Omental fat pad (tissue), 4 donors: Measurements from ENCODE around the gene C1QL4. TPM values are rescaled to one million over a fixed set of nuclear protein-coding genes. Genes with fewer than 3 reads are reported as not detected.
A peak's percentile ranks its signal among the peaks of the same experiment; 100 is the strongest.

Experiments used
- ATAC-seq: fragments of 150-250 bp; one replicate; pipeline ENCODE4 v1.9.1; 2016; ENCODE audit warnings: mild to moderate bottlenecking, moderate library complexity; ENCODE audit not compliant: low FRiP score
- DNase-seq: peaks from one replicate; pipeline ENCODE4 v3.0.0-alpha.2; 2019; ENCODE audit warnings: low spot score
- CTCF ChIP-seq, 3 donors: fragments of 450-650 bp; IDR thresholded peaks; one replicate each; pipeline ENCODE4 v1.5.1; 2016 to 2017; ENCODE audit warnings: antibody characterized with exemption in 3 of 3, mild to moderate bottlenecking in 3 of 3, moderate library complexity in 2 of 3
- total RNA-seq, 4 donors: library from RNA; depleted of rRNA; stranded (reverse); fragments of >200 nt; gene quantifications; one replicate each; pipeline ENCODE4 v1.1.0, GENCODE V29; 2016

C1QL4 gene
- total RNA-seq, 4 donors from 2014 or later = 0.65 to 1.1 TPM; not detected in 2

DNA sequence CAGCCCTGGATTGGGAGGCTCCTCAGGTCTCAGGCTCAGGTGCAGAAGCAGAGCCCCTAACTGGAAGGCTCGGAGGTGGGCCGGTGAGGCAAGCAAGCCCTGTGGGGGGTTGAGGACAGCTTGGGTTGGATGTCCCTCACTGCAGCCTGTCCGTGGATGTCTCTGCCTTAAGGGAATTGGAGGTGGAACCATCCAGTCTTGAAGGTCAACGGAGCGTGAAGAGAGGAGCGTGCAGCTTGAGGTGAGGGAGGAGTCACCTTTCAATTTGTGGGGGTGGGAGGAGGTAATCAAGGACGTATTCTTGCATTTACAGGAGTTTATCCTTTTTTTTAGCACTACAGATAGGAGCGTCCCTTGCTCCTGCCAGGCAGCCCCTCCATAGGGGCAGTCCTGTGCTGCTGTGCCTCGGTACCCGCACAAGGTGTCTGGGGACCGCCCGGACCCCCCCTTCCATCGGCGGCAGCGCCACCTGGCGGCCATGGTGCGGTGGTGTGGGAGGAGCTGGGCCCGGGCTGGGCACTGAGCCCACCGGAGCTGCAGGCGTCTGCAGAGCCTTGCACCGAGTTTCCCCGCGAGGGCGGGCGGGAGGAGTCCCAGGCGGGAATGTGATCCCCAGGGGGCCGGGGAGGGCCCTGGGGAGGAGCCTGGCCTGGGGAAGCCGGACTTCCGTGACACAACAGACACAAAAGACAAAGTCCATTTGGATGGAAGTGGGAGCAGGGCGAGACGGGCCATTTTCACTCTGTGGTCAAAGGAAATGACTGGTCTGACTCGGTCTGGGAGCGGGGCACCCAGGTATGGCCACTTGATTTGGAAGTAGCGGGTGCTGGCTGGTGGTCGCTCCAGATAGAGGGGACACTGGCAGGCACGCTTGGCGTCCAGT, 10.6 kb upstream of the C1QL4 start:
- ATAC-seq = peak; percentile 80
- DNase-seq = no peak
- peak in 1 of 3 donors; percentile 89 for TF ChIP-seq CTCF (IDR thresholded peaks at IDR 0.05)

- no peak for DNase-seq
- TF ChIP-seq CTCF (IDR thresholded peaks at IDR 0.05) = no peak
- no peak for ATAC-seq
Measured at GRCh38 chr12:49346659-49347310, 9.8 kb upstream of the C1QL4 start, which contains the start of gene DNAJC22. Gene DNAJC22 (plus strand): TSS chr12:49346888. CDS start chr12:49348873, 1,985 bp downstream.

GRCh38 chr12:49345825-49346658, 9.1 kb upstream of the C1QL4 start:
- no peak for ATAC-seq
- no peak for TF ChIP-seq CTCF (IDR thresholded peaks at IDR 0.05)
- DNase-seq = no peak

DNA sequence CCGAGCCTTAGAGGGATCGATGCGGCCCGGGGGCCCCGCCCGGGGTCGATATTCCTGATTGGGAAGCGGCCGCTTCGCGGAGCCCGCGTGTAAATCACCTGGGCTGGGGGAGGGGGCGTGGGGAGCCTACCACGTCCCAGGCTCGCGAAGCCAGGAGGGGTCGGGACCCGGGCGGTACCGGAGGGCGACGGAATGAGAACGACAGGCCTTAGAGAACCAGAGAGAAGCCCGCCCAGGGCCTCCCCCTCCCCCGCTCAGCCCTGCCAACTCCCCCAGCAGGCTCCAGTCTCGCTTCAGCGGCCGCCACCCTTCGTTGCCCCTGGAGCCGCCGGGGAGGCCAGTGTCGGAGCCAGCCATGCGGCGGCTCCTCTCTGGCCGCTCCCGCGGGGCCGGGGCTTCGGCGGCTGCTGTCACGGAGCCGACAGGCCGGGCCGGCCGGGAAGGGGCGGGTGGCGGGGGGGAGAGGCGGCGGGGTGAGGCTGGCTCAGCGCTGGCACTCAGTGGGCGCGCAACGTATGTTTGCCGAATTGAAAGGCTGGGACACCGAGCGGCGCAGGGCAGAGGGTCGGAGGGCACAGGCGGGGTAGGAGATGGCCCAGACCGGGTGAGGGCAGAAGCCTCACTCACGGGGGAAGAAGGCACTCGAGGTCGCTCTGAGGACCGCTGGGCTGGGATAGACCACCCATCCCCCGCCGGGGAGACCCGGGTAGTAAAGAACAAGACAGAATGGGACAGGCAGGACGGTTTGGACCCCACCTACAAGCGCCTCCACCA, 8.2 kb upstream of the C1QL4 start:
- ATAC-seq (no peak), DNase-seq (no peak)
- TF ChIP-seq CTCF (IDR thresholded peaks at IDR 0.05) = no peak

DNA sequence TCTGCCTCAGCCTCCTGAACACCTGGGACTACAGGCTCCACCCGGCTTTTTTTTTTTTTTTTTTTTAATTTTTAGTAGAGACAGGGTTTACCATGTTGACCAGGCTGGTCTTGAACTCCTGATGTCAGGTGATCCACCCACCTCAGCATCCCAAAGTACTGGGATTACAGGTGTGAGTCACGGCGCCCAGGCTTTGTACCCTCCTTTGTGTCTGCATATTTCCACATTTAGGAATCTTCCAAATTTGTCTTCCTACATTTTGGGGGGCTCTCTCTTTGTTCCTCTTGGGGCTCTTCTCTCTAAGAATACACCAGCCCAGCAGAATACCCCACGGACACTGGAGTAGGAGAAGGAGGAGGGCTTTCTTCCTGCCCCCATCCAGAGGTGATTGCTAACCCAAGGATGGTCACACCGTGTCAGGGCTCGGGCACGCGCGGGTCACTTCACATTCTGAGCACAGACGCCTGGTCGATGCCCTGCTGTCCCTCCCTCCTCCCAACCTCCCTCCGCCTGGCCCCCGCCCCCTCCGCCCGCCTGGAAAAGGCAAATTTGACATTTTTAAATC, 7.6 kb upstream of the C1QL4 start:
- DNase-seq (no peak), ATAC-seq (no peak)
- TF ChIP-seq CTCF (IDR thresholded peaks at IDR 0.05) = no peak
